NCI-H748 (cell line): ENCODE data around the gene STUM.
A peak's percentile ranks its signal among the peaks of the same experiment; 100 is the strongest.

Source experiments
- DNase-seq: peaks from one replicate; lab custom pipeline; 2025; ENCODE audit not compliant: unreplicated experiment; lab: John Stamatoyannopoulos, UW

The STUM gene

GRCh38 chr1:226532553-226532952 lies 16.0 kb upstream of the STUM start:
- DNase-seq = no peak

GRCh38 chr1:226533220-226533619 lies 15.3 kb upstream of the STUM start:
- DNase-seq = no peak

- no peak for DNase-seq
These were observed 14.5 kb upstream of the STUM start for GRCh38 chr1:226534098-226534497.

GRCh38 chr1:226534645-226535044 lies 13.9 kb upstream of the STUM start:
- no peak for DNase-seq

GRCh38 chr1:226535666-226536065 lies 12.9 kb upstream of the STUM start:
- no peak for DNase-seq

- DNase-seq = no peak
These were observed 7.3 kb upstream of the STUM start for GRCh38 chr1:226541231-226541630.

GRCh38 chr1:226541631-226542622 lies 6.6 kb upstream of the STUM start:
- DNase-seq = peak; percentile 4

- DNase-seq = peak; percentile 65
These were observed 5.9 kb upstream of the STUM start for GRCh38 chr1:226542623-226543103.

- DNase-seq = no peak
These were observed 2.5 kb upstream of the STUM start for GRCh38 chr1:226545836-226546596.

- DNase-seq = no peak
These were observed 1.6 kb upstream of the STUM start for GRCh38 chr1:226546926-226547325.

GRCh38 chr1:226547754-226548191 lies 791 bp upstream of the STUM start:
- peak; percentile 92 for DNase-seq

GRCh38 chr1:226549094-226549936 lies 751 bp downstream of the STUM start:
- DNase-seq = peak; percentile 39

- peak; percentile 41 for DNase-seq
These were observed 1.5 kb downstream of the STUM start for GRCh38 chr1:226549937-226550671.

GRCh38 chr1:226550672-226551041 lies 2.1 kb downstream of the STUM start:
- no peak for DNase-seq

- peak; percentile 51 for DNase-seq
These were observed 2.7 kb downstream of the STUM start for GRCh38 chr1:226551299-226551698.

- DNase-seq = no peak
These were observed 3.5 kb downstream of the STUM start for GRCh38 chr1:226552061-226552460.

- no peak for DNase-seq
These were observed 4.8 kb downstream of the STUM start for GRCh38 chr1:226553266-226553923.

- DNase-seq = no peak
These were observed 5.3 kb downstream of the STUM start for GRCh38 chr1:226553924-226554282.

- DNase-seq = no peak
These were observed 6.5 kb downstream of the STUM start for GRCh38 chr1:226555092-226555491.

- DNase-seq = no peak
These were observed 8.9 kb downstream of the STUM start for GRCh38 chr1:226557424-226557823.
